ENCODE results near the gene RAB12. TPM values are rescaled to one million over a fixed set of nuclear protein-coding genes. Genes with fewer than 3 reads are reported as not detected.

The RAB12 gene
- polyA plus RNA-seq, 4 donors: 8.9 to 20.5 (median 15.0) TPM

DNA sequence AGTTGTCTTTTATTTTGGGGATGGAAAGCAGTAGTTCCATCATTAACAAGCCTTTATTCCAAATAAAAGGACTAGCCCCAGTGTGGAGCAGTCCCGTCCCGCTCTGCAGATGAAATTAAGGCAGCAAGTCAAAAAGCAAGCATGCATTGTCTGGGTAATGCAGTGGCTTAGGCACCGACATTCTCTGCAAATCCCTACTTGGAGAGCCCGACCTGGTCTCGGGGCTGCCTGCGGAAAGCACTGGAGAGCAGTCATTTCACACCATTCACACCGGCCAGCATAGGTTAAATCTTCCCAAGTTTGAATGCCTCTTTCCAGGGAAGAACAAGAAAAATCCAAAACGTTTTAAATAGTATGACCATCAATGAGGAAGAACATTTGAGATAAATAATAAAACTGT, 24.4 kb upstream of the RAB12 start:
- H3K4me1 ChIP-seq (ENCODE audit: control insufficient read depth in 3 of 3, insufficient read depth in 2 of 3, low read depth in 1 of 3, low read length in 2 of 3): no peaks in the 10 kb centered on the region
- WGBS, 3 donors: 42 to 52% (median 46%) methylated on average over 8 of the region's 8 CpGs
- H3K27ac ChIP-seq (ENCODE audit: low read depth in 1 of 3, low read length in 2 of 3): no peak overlapping the region
- H3K4me3 ChIP-seq (ENCODE audit: low read depth in 1 of 3, low read length in 3 of 3): no peak overlapping the region
- H3K9me3 ChIP-seq (ENCODE audit: control insufficient read depth in 2 of 2, insufficient read depth in 1 of 2, low read depth in 1 of 2, low read length in 1 of 2): no peaks in the 10 kb centered on the region
- peaks cover 0 to 3% (median 0%) of the 10 kb centered on the region in 3 donors for H3K27me3 ChIP-seq (ENCODE audit: control insufficient read depth in 3 of 3, insufficient read depth in 3 of 3, low read length in 3 of 3)
- DNase-seq: no peak
- FAIRE-seq: no peak
- no peaks in the 10 kb centered on the region for H3K36me3 ChIP-seq (ENCODE audit: control insufficient read depth in 3 of 3, insufficient read depth in 2 of 3, low read depth in 1 of 3, low read length in 3 of 3)

DNA sequence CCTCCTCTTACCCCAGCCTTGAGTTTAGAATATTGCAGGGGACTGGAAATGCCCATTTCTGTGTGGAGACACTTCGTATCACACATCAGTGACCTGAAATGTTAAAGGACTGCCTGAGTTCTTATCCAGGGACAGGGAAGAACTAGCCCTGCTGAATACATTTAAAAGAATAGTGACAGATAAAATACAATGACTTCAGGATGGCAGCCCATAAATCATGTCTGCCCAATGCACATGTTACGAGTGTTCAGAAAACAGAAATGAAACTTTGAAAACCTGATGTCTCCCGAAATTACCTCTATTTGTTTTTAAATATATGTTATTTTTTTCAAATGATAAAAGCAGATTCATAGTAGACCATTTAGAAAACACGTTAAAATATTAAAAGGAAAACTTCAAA, 22.3 kb upstream of the RAB12 start:
- 63 to 68% (median 66%) methylated on average over 4 of the region's 4 CpGs for WGBS, 3 donors
- DNase-seq (no peak), FAIRE-seq (no peak)
- H3K27ac ChIP-seq (ENCODE audit: low read depth in 1 of 3, low read length in 2 of 3): no peak overlapping the region
- H3K4me1 ChIP-seq (ENCODE audit: control insufficient read depth in 3 of 3, insufficient read depth in 2 of 3, low read depth in 1 of 3, low read length in 2 of 3): no peaks in the 10 kb centered on the region
- no peaks in the 10 kb centered on the region for H3K36me3 ChIP-seq (ENCODE audit: control insufficient read depth in 3 of 3, insufficient read depth in 2 of 3, low read depth in 1 of 3, low read length in 3 of 3)
- peaks cover 0 to 3% (median 0%) of the 10 kb centered on the region in 3 donors for H3K27me3 ChIP-seq (ENCODE audit: control insufficient read depth in 3 of 3, insufficient read depth in 3 of 3, low read length in 3 of 3)
- H3K4me3 ChIP-seq (ENCODE audit: low read depth in 1 of 3, low read length in 3 of 3): no peak overlapping the region
- H3K9me3 ChIP-seq (ENCODE audit: control insufficient read depth in 2 of 2, insufficient read depth in 1 of 2, low read depth in 1 of 2, low read length in 1 of 2): no peaks in the 10 kb centered on the region

DNA sequence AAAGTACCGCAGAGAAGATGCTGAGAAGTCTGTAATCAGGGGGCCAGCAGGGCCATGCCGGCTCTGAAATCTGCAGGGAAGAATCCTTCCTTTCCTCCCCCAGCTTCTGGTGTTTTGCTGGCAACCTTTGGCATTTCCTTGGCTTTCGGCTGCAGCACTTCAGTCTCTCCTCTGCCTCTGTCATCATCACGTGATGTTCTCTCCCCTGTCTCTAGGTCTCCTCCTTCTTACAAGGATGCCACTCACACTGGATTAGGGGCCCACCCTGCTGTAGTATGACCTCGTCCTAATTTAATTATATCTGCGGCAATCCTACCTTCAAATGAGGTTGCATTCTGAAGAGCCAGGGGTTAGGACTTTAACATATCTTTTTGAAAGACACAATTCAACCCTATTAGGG, 13.8 kb upstream of the RAB12 start:
- no peak for FAIRE-seq

DNA sequence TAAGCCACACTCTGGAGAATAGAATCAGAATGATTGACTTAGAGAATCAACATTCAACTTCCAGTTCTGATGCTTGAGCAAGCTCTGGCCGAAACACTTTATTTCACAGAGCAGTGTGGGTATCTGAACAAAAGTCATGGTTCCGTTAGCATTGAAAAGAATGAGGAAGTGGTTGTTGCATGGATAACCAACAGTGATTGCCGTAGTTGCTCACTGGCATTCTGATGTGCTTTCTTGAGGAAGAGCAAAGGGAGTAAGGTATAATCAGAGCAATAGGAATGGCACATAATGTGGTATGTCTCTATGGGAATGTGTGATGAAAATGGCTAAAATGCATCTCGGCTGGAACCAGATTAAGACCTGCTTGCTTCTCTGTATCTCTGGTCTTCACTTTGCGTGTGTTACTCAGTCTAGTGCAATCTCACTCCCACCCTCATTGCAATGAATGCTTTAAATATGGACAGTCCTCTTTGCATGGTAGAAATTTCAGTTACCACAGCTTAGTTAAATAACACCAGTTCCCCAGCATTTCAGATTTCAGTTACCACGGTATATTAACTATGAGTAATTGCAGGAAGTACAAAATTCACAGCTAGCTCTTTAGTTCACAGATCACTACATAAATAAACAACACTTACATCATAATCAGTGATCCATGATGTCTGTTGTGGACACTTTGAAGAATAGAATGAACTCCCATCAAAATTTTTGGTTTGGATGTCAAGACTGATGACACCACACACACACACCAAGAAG, 7.8 kb upstream of the RAB12 start:
- Histone ChIP-seq H3K36me3 (ENCODE audit: control insufficient read depth in 3 of 3, insufficient read depth in 2 of 3, low read depth in 1 of 3, low read length in 3 of 3) (no peaks in the 10 kb centered on the region), H3K4me1 (ENCODE audit: control insufficient read depth in 3 of 3, insufficient read depth in 2 of 3, low read depth in 1 of 3, low read length in 2 of 3) (no peaks in the 10 kb centered on the region), H3K4me3 (ENCODE audit: low read depth in 1 of 3, low read length in 3 of 3) (no peak overlapping the region), H3K27ac (ENCODE audit: low read depth in 1 of 3, low read length in 2 of 3) (no peak overlapping the region), H3K9me3 (ENCODE audit: control insufficient read depth in 2 of 2, insufficient read depth in 1 of 2, low read depth in 1 of 2, low read length in 1 of 2) (no peaks in the 10 kb centered on the region), H3K27me3 (ENCODE audit: control insufficient read depth in 3 of 3, insufficient read depth in 3 of 3, low read length in 3 of 3) (peaks cover 0 to 7% (median 0%) of the 10 kb centered on the region in 3 donors)
- WGBS, 3 donors: 47 to 63% (median 51%) methylated on average over 6 of the region's 6 CpGs
- FAIRE-seq: no peak
- DNase-seq: no peak

More for the DNA sequence above, 13.8 kb upstream of the RAB12 start:
- WGBS, 3 donors: 85 to 92% (median 91%) methylated on average over 6 of the region's 6 CpGs
- Histone ChIP-seq H3K27me3 (ENCODE audit: control insufficient read depth in 3 of 3, insufficient read depth in 3 of 3, low read length in 3 of 3) (no peaks in the 10 kb centered on the region), H3K27ac (ENCODE audit: low read depth in 1 of 3, low read length in 2 of 3) (no peak overlapping the region), H3K36me3 (ENCODE audit: control insufficient read depth in 3 of 3, insufficient read depth in 2 of 3, low read depth in 1 of 3, low read length in 3 of 3) (no peaks in the 10 kb centered on the region), H3K4me3 (ENCODE audit: low read depth in 1 of 3, low read length in 3 of 3) (no peak overlapping the region), H3K9me3 (ENCODE audit: control insufficient read depth in 2 of 2, insufficient read depth in 1 of 2, low read depth in 1 of 2, low read length in 1 of 2) (no peaks in the 10 kb centered on the region), H3K4me1 (ENCODE audit: control insufficient read depth in 3 of 3, insufficient read depth in 2 of 3, low read depth in 1 of 3, low read length in 2 of 3) (no peaks in the 10 kb centered on the region)
- no peak for DNase-seq

DNA sequence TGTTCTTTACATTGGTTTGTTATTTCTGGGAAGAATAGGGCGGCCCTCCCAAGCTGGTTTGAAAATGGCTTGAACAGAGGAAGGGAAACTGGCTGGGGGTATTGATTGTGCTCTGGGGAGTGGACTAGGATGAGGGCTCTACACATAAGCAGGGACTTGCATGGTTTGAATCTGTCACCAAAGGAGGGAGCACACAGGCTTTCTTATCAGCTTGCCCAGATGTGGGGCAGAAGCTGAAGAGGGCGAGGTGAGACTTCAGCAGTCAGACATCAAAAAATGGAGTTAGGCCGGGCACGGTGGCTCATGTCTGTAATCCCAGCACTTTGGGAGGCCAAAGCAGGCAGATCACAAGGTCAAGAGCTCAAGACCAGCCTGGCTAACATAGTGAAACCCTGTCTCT, 7.2 kb upstream of the RAB12 start:
- Histone ChIP-seq H3K4me3 (ENCODE audit: low read depth in 1 of 3, low read length in 3 of 3) (no peak overlapping the region), H3K27ac (ENCODE audit: low read depth in 1 of 3, low read length in 2 of 3) (no peak overlapping the region), H3K27me3 (ENCODE audit: control insufficient read depth in 3 of 3, insufficient read depth in 3 of 3, low read length in 3 of 3) (peaks cover 0 to 7% (median 0%) of the 10 kb centered on the region in 3 donors), H3K36me3 (ENCODE audit: control insufficient read depth in 3 of 3, insufficient read depth in 2 of 3, low read depth in 1 of 3, low read length in 3 of 3) (no peaks in the 10 kb centered on the region), H3K4me1 (ENCODE audit: control insufficient read depth in 3 of 3, insufficient read depth in 2 of 3, low read depth in 1 of 3, low read length in 2 of 3) (no peaks in the 10 kb centered on the region), H3K9me3 (ENCODE audit: control insufficient read depth in 2 of 2, insufficient read depth in 1 of 2, low read depth in 1 of 2, low read length in 1 of 2) (no peaks in the 10 kb centered on the region)
- no peak for DNase-seq
- FAIRE-seq: no peak
- WGBS, 3 donors: 77 to 89% (median 78%) methylated on average over 4 of the region's 4 CpGs

DNA sequence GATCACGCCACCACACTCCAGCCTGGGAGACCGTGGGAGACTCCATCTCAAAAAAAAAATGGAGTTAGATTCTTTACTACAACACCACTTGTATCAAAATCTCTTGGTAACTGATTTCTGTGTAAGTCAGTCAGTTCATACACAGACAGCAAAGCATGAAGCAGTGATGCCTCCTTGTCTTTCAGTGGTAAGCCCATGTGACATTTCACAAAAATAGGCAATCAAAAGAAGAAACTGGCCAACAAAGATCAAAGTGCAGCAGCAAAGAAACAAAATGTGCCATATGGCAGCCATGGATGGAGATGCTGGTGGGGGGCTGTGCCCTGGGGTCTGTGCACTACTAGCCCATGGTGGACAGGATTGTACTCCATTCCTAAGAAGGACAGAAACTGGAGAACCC, 6.7 kb upstream of the RAB12 start:
- no peak overlapping the region for H3K27ac ChIP-seq (ENCODE audit: low read depth in 1 of 3, low read length in 2 of 3)
- DNase-seq: no peak
- 80 to 92% (median 82%) methylated on average over 2 of the region's 2 CpGs for WGBS, 3 donors
- H3K4me1 ChIP-seq (ENCODE audit: control insufficient read depth in 3 of 3, insufficient read depth in 2 of 3, low read depth in 1 of 3, low read length in 2 of 3): no peaks in the 10 kb centered on the region
- H3K4me3 ChIP-seq (ENCODE audit: low read depth in 1 of 3, low read length in 3 of 3): no peak overlapping the region
- no peaks in the 10 kb centered on the region for H3K9me3 ChIP-seq (ENCODE audit: control insufficient read depth in 2 of 2, insufficient read depth in 1 of 2, low read depth in 1 of 2, low read length in 1 of 2)
- FAIRE-seq: no peak
- peaks cover 0 to 11% (median 0%) of the 10 kb centered on the region in 3 donors for H3K27me3 ChIP-seq (ENCODE audit: control insufficient read depth in 3 of 3, insufficient read depth in 3 of 3, low read length in 3 of 3)
- no peaks in the 10 kb centered on the region for H3K36me3 ChIP-seq (ENCODE audit: control insufficient read depth in 3 of 3, insufficient read depth in 2 of 3, low read depth in 1 of 3, low read length in 3 of 3)

DNA sequence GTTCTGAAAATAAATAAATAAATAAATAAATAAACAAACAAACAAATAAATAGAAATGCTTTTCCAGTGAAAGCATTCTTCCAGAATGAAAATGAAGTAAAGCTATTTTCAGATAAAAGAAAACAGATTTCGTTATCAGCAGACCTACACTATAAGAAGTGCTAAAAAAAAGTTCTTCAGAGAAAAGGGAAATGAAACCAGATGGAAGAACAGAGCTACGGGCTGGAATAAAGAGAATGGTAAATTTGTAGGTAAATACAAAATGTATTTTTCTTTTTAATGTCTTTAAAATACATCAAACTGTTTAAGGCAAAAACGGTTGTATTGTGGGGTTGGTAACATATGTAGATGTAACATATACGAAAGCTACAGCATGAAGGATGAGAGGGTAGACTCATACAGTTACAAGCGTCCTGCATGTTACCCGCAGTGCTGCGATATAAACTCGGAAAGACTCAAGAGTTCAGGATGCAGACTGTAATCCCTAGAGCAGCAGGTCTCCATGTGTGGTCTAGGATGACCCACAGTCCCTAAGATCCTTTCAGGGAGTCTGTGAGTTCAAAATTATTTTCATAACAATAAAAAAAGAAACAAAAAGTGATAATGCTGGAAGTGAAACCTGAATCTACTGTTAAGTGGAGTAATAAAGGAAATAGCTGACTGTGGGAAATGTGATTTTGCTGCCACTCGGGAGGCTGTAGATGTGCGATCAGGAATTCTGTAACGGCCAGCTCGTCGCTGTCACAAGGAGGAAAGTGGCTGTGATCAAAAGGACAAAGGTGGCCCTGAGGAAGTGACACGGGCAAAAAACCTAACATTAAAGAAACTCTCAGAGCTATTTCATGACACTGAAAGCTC, 5.3 kb upstream of the RAB12 start:
- H3K27ac ChIP-seq (ENCODE audit: low read depth in 1 of 3, low read length in 2 of 3): no peak overlapping the region
- FAIRE-seq: no peak
- H3K4me3 ChIP-seq (ENCODE audit: low read depth in 1 of 3, low read length in 3 of 3): no peak overlapping the region
- DNase-seq: no peak
- H3K4me1 ChIP-seq (ENCODE audit: control insufficient read depth in 3 of 3, insufficient read depth in 2 of 3, low read depth in 1 of 3, low read length in 2 of 3): no peaks in the 10 kb centered on the region
- H3K36me3 ChIP-seq (ENCODE audit: control insufficient read depth in 3 of 3, insufficient read depth in 2 of 3, low read depth in 1 of 3, low read length in 3 of 3): no peaks in the 10 kb centered on the region
- H3K27me3 ChIP-seq (ENCODE audit: control insufficient read depth in 3 of 3, insufficient read depth in 3 of 3, low read length in 3 of 3): peaks cover 0 to 23% (median 0%) of the 10 kb centered on the region in 3 donors
- 54 to 55% (median 55%) methylated on average over 14 of the region's 14 CpGs for WGBS, 3 donors
- H3K9me3 ChIP-seq (ENCODE audit: control insufficient read depth in 2 of 2, insufficient read depth in 1 of 2, low read depth in 1 of 2, low read length in 1 of 2): no peaks in the 10 kb centered on the region

DNA sequence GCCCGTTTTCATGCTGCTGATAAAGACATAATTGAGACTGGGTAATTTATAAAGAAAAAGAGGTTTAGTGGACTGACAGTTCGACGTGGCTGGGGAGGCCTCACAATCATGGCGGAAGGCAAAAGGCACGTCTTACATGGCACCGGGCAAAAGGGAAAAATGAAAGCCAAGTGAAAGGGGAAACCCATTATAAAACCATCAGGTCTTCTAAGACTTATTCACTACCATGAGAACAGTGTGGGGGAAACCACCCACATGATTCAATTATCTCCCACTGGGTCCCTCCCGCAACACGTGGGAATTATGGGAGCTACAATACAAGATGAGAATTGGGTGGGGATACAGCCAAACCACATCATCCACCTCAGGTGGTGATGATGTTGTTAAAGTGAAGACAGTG, 3.3 kb upstream of the RAB12 start:
- no peaks in the 10 kb centered on the region for H3K36me3 ChIP-seq (ENCODE audit: control insufficient read depth in 3 of 3, insufficient read depth in 2 of 3, low read depth in 1 of 3, low read length in 3 of 3)
- FAIRE-seq: no peak
- WGBS, 3 donors: 79 to 84% (median 82%) methylated on average over 8 of the region's 8 CpGs

More for the DNA sequence above, 3.3 kb upstream of the RAB12 start:
- Histone ChIP-seq H3K27me3 (ENCODE audit: control insufficient read depth in 3 of 3, insufficient read depth in 3 of 3, low read length in 3 of 3) (peaks cover 0 to 25% (median 0%) of the 10 kb centered on the region in 3 donors), H3K4me1 (ENCODE audit: control insufficient read depth in 3 of 3, insufficient read depth in 2 of 3, low read depth in 1 of 3, low read length in 2 of 3) (peaks cover 0 to 4% (median 0%) of the 10 kb centered on the region in 3 donors), H3K27ac (ENCODE audit: low read depth in 1 of 3, low read length in 2 of 3) (no peak overlapping the region), H3K9me3 (ENCODE audit: control insufficient read depth in 2 of 2, insufficient read depth in 1 of 2, low read depth in 1 of 2, low read length in 1 of 2) (no peaks in the 10 kb centered on the region), H3K4me3 (ENCODE audit: low read depth in 1 of 3, low read length in 3 of 3) (no peak overlapping the region)
- DNase-seq: no peak
